IPS-18c (cell line): Measurements from ENCODE around the gene FAM209A.

Source experiments
- H3K4me3 ChIP-seq: 2 replicates; pipeline ENCODE4 v1.7.0; 2013; ENCODE audit warnings: low read depth, mild to moderate bottlenecking, low read length, moderate library complexity; ENCODE audit not compliant: insufficient read depth
- H3K9me3 ChIP-seq: one replicate; pipeline ENCODE4 v1.6.1; 2013; ENCODE audit warnings: mild to moderate bottlenecking, low read length, moderate library complexity; ENCODE audit not compliant: control insufficient read depth, insufficient read depth

FAM209A gene

DNA sequence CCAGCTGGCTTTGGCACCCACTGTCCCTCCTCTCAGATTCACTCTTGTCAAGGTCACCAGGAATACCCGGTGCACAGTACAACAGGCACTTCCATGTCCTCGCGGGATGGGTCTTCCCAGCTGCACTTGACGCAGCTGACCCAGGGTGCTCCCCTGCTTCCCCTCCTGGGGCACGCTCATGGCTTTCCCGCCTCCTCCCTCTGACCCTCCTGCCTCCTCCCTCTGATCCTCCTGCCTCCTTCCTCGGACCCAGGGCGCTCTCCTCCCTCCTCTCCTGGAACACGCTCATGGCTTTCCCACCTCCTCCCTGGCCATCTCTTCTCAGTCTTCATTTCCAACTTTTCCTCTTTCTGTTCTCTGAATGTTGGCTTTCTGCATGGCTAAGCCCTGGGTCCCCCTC is 50.6 kb downstream of the FAM209A start:
- H3K4me3 ChIP-seq, result no peak overlapping the region
- H3K9me3 ChIP-seq, result no peaks in the 10 kb centered on the region
